Middle frontal gyrus (tissue), 1 donor: ENCODE results near the gene FLYWCH2.

Experiments used
- DNase-seq: peaks from one replicate; pipeline ENCODE4 v3.0.0-alpha.2; 2015; ENCODE audit warnings: low spot score; ENCODE audit errors: extremely low spot score

Gene FLYWCH2

GRCh38 chr16:2882650-2883457, at the start of gene FLYWCH2:
Gene FLYWCH2 (plus strand): TSS chr16:2883215. CDS start chr16:2896450, 13,235 bp downstream.
- DNase-seq = peak; percentile 98

DNA sequence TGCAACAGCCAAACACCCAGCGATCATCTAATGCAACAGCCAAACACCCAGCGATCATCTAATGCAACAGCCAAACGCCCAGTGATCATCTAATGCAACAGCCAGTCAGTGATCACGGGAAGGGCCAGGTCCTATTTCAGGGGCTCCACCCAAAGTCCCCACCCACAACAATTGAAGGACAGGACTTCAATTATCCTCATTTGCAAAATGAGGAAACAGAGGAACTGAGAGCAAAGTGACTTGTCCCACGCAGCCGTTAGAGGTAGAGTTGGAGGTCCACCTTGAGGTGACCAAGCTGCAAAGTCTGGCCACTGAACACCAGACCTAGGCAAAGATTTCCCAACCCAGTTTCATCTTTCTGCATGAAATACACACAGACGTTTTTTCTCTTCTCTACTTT, 49.2 kb upstream of the FLYWCH2 start:
- DNase-seq = no peak

DNA sequence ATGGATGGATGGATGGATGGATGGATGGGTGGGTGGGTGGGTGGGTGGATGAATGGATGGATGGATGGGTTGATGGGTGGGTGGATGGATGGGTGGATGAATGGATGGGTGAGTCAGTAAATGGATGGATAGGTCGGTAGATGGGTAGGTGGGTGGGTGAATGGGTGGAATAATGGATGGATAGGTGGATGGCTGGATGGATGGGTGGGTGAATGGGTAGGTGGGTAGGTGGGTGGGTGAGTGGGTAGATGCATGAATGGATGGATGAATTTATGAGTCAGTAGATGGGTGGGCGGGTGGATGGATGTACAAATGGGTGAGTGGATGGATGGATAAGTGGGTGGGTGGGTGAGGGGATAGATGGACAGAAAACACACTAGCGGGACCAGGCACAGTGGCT, 48.0 kb upstream of the FLYWCH2 start:
- no peak for DNase-seq

GRCh38 chr16:2835638-2836493, 47.1 kb upstream of the FLYWCH2 start:
- DNase-seq = peak; percentile 9

DNA sequence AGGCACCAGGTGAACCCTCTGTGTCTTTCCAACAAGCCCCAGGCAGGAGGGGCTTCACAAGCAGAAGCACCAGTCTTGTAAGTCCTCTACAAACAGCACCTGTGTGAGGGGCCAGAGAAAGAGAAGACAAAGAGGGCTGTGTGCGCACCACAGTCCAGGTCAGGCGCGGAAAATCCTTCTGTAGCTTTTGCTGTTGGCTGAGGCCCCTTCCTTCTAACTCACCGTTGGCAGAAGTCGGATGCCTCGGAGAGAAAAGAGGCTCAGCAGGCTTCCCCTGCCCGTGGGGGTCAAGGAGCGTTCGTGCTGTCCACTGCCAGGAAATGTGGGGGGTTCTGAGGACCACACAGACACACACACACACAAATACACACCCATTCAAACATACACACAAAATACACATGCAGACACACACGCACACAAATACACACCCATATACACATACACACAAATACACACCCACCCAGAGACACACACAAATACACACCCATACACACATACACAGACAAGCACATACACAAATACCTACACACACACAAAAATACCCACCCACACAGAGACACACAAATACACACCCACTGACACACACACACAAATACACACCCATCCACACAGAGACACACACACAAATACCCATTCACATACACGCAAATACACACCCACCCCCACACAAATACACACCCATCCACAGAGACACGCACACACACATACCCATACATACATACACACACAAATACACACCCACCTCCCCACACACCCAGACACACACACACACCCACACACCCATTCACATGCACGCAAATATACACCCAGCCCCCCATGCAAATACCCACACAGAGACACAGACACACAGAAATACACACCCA, 46.1 kb upstream of the FLYWCH2 start:
- no peak for DNase-seq

GRCh38 chr16:2838928-2839327, 44.1 kb upstream of the FLYWCH2 start:
- peak; percentile 14 for DNase-seq

DNA sequence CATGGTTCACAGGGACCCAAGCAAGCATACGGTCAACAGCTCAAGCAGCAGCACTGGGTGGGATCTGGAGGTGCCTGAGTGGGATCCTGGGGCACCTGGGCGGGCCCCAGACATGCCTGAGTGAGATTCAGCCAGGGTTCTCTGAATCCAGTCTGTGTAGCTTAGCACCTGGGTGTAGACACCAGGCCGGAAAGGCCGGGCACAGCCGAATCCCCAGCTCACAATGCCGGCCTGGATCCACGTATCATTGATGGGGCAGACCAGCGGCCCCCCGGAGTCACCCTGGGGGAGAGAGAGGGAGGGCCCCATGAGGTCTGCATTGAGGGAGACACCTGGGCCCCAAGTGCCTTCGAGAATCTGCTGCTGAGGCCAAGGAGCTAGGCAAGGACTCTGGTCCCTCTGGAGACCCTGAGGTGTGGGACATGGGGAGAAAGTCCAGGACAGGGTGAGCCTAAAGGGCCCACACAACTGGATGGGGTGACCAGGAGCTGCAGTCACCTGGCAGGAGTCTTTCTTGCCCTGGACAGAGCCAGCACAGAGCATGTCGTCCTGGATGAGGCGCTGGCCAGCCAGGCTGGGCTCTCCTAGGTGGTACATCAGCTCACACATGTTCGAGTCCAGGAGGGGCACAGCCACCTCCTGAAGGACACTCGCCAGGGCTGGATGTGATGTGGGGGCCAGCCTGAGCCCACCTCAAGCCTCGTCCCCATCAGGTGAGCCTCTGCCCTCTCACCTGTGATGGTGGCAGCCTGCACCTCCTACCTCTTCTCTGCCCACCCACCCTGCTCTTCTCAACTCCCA, 43.2 kb upstream of the FLYWCH2 start:
- no peak for DNase-seq

DNA sequence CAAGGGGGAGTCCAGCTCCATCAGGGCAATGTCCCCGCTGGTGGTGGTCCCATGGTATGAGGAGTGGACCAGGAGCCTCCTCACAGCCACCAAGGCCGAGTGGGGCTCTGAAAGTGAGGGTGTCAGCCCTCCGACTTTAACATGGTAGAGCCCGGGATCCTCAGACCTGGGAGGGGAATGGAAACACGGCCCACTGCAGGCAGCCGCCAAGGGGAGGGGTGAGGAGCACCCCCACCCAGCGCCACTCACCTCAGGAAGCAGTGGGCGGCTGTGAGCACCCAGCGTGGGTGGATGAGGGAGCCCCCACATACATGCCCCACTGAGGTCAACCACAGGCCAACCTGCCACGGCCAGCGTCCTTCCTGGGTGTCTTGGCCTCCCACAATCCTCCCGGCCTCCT, 42.1 kb upstream of the FLYWCH2 start:
- no peak for DNase-seq

- DNase-seq = no peak
Observed at GRCh38 chr16:2841606-2842339, 41.2 kb upstream of the FLYWCH2 start.

DNA sequence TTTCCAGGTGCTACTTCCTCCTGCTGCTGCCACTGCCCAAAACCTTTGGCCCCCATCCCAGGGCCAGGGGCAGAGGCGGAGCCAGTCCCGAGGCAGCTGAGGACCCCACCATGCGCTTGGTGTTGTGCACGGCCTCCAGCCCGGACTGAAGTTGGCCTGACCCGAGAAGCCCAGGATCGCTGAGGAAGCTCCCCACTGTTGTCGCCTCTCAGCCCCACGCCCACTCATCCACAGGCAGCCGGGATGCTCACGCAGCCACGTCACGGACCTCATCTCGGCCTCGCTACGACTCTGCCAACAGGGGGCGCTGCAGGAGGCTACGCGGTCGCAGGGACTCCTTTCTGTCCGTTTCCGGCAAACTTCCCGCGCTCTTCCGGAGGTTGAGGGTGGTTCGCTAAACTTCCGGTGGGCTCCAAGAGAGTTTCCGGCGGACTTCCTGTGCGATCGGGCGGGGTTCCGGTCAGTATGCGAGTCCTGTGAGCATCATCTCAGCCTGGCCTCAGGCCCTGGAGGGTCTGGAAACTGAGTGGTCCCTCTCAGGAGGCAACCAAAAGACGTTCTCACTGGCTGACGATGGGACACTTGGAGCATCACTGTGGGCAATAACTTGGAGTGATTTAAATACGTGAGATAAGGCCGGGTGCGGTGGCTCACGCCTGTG, 40.5 kb upstream of the FLYWCH2 start:
- DNase-seq = no peak

- no peak for DNase-seq
Observed at GRCh38 chr16:2843526-2843925, 39.5 kb upstream of the FLYWCH2 start.

DNA sequence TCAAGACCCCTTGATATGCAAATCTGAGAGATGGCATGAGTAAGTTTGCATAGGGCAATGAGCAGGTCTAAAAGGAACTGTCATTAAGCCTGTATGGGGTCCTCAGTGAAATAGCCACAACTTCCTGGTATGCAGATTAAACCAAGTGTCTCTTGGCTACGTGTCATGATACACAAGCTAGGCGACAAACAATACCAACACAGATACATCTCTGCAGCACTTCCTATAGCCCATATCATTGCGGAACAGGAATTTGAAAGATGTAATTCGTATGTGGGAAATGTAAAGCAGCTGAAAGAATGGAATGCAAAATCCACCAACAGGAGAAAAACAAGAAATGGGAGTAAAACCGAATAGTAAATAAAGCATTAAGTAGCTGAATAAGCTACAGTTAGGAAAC, 37.9 kb upstream of the FLYWCH2 start:
- DNase-seq = no peak

GRCh38 chr16:2846511-2847310, 36.3 kb upstream of the FLYWCH2 start:
- DNase-seq = no peak

DNA sequence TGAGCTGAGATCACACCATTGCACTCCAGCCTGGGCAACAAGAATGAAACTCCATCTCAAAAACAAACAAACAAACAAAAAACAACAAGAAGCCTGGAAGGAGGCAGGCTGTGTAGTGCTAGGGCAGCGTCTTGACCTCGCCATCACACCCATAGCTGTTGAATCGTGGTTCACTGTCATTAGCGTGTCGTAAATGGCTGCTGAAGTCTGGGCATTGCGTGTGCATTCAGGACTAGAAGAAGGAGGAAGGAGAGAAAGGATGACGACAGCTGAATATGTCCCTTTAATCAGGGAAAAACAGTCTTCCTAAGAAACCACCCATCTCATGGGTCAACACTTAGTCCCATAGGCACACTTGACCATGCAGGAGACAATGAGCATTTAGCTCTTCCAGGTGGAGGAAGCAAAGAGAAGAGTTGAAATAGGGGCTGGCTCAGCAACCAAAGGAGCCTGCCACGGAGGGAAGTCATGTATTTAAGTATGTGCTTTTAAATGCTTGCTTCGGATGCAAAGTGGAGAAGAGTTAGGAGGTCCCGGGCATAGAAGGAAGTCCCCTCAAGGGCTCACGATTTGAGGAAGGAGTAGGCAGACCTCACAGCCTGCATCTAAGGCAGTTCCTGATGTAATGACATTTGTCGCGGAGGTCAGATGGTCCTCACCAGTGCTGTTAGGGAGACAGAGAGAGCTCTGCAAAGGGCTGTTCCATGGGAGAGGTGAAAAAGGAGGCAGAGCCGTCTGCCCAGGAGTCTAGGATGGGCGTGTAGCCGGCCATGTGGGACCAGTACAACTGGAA, 33.9 kb upstream of the FLYWCH2 start:
- DNase-seq = no peak

GRCh38 chr16:2852003-2852730, 30.8 kb upstream of the FLYWCH2 start:
- no peak for DNase-seq

GRCh38 chr16:2852731-2853507, 30.1 kb upstream of the FLYWCH2 start:
- no peak for DNase-seq
